Spleen (tissue), 7 donors: ENCODE data around the gene SEC31B.

Experiments
- CTCF ChIP-seq, 11 experiments: fragments of 200-600 bp in 7 of 11; fragments of 450-650 bp in 4 of 11; sonication (generic) in 4 of 11; IDR thresholded peaks in 8 of 11; conservative IDR thresholded peaks in 3 of 11; 1 replicate in 7 of 11; 2 replicates in 4 of 11; pipeline versions ENCODE4 v1.4.0 to v1.8.0; 2016 to 2021; ENCODE audit warnings: antibody characterized with exemption in 11 of 11, inconsistent platforms in 4 of 11, mild to moderate bottlenecking in 1 of 11
- POLR2A ChIP-seq, 3 donors: fragments of 450-650 bp; IDR thresholded peaks; one replicate each; pipeline ENCODE4 v1.5.1; 2017; ENCODE audit warnings: antibody characterized with exemption in 3 of 3, mild to moderate bottlenecking in 1 of 3
- POLR2AphosphoS5 ChIP-seq, 3 donors: sonication (generic); formaldehyde crosslinking; IDR thresholded peaks; one replicate each; pipeline ENCODE4 v1.5.1; 2017; ENCODE audit warnings: antibody characterized with exemption in 3 of 3
- donor health status: DM: no; HTN: no; CAD: no; lungs with moderate emphysema.
- donor health status: DM: no; HTN: no; CAD: no.
- donor health status: DM: no; HTN: no; CAD: no.

GRCh38 chr10:100509241-100509840 lies 10.3 kb downstream of the SEC31B start:
- TF ChIP-seq CTCF (IDR thresholded peaks at IDR 0.05 in 8 of 11, conservative IDR thresholded peaks at IDR 0.05 in 3 of 11) (no peak), POLR2A (IDR thresholded peaks at IDR 0.05) (no peak), POLR2AphosphoS5 (IDR thresholded peaks at IDR 0.05) (no peak)
